ENCODE data around the gene CHD2.
A peak's percentile ranks its signal among the peaks of the same experiment; 100 is the strongest.

CHD2 gene

DNA sequence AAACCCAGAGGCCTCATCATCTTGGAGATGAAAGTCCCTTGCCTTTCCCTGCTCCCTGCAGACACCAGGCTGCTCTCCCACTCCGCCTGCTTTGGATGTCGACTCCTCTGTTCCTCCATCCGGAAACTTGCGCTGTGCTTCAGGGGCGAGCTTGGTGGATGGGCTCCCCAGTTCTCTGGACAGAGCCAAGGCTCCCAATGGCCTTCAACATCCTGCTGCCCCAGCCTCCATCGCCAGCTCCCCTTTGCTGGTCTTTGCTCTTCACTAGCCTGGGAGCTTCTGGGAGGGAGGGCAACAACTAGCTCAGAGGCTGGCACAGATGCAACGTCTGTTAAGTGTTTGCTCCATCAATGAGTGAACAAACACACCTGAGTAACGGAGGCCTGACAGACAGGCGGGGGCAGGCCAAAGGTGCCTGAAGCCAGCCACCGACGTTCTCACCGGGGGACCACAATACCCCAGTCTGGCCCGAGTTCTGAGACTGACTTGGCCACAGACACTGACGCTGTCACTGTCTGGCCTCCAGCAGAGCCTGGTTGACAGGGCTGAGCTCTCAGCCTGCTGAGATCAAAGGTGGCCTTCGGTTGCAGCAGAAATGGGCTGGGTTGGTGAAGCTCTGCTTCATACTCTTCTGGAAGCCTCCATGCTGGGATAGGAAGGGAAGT is 149.9 kb downstream of the CHD2 start:
- no peak for DNase-seq
- Histone ChIP-seq H3K4me3 (ENCODE audit: low read depth, low read length) (no peak overlapping the region), H3K36me3 (replicated peaks) (no peaks in the 10 kb centered on the region), H3K27me3 (replicated peaks) (no peaks in the 10 kb centered on the region), H3K27ac (no peak overlapping the region)
- TF ChIP-seq, protein P1, sequence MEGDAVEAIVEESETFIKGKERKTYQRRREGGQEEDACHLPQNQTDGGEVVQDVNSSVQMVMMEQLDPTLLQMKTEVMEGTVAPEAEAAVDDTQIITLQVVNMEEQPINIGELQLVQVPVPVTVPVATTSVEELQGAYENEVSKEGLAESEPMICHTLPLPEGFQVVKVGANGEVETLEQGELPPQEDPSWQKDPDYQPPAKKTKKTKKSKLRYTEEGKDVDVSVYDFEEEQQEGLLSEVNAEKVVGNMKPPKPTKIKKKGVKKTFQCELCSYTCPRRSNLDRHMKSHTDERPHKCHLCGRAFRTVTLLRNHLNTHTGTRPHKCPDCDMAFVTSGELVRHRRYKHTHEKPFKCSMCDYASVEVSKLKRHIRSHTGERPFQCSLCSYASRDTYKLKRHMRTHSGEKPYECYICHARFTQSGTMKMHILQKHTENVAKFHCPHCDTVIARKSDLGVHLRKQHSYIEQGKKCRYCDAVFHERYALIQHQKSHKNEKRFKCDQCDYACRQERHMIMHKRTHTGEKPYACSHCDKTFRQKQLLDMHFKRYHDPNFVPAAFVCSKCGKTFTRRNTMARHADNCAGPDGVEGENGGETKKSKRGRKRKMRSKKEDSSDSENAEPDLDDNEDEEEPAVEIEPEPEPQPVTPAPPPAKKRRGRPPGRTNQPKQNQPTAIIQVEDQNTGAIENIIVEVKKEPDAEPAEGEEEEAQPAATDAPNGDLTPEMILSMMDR (IDR thresholded peaks at IDR 0.05; ENCODE audit: low read depth, low read length, missing control alignments), result no peak
- in situ Hi-C loops (cut with HindIII; ENCODE audit: low pct_ligation_motif_present, low sequenced_read_pairs), result no loop called here

DNA sequence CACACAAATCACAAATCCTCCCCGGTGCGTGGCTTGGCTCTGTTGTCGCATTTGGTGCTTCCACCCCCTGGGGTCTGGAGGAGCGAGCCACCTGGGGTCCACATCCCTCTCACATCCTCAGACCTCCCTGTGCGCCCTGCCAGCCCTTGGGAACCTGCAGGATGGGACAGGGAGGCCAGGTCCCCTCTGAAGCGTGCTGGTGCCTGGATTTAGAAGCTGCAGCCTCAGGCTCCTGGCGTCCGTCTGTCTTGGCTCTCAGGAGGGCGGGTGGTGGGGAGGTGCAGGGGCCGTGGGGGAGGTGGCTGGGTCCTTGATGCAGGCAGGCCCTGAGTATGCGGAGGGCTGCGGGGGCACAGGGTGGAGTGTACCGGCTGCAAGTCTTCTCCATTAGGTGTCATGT is 150.5 kb downstream of the CHD2 start:
- no peak for DNase-seq
- Histone ChIP-seq H3K4me3 (ENCODE audit: low read depth, low read length) (no peak overlapping the region), H3K36me3 (replicated peaks) (no peaks in the 10 kb centered on the region), H3K27me3 (replicated peaks) (no peaks in the 10 kb centered on the region), H3K27ac (no peak overlapping the region)
- in situ Hi-C loops (cut with HindIII; ENCODE audit: low pct_ligation_motif_present, low sequenced_read_pairs), result no loop called here
- TF ChIP-seq, protein P1 (IDR thresholded peaks at IDR 0.05; ENCODE audit: low read depth, low read length, missing control alignments), result no peak

DNA sequence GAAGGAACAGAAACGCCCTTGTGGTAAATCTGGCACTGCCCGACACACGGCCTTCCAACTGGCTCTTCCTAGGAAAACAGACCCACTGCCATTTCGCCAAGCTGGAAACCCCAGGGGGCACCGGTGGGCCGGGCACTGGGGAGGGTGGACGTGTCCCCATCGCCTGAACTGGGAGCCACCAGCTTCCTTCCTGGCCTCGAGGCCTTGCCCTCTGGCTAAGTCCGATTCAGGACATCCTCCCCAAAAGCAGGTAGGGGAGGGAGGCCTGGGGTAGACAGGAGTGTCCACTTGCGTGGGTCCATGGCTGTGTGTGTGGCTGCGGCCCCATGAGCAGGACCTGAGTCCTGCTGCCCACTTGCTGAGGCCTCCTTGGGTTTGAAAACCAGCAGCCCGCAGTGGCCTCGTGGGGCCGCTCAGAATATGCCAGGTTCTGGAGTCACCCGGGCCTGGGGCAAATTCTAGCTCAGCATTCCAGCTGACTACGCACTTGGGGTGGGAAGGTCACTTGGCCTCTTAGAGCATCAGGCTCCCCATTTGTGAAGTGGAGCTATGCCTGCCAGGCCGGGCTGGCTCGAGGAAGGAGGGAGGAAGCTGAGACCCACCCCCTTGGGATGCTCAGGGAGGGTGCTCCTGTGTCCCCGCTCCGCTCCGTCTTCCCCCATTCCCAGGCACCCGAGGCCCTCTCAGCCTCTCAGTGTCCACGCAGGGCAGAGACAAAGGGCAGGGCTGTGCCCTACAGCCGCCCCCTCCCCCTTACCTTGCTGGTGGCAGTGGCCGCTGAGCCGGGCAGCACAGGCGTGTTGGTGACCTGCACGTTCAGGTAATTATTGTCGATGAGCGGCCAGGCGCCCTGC is 151.3 kb downstream of the CHD2 start:
- H3K36me3 ChIP-seq (replicated peaks), result no peaks in the 10 kb centered on the region
- DNase-seq, result no peak
- H3K27ac ChIP-seq, result no peak overlapping the region
- H3K27me3 ChIP-seq (replicated peaks), result no peaks in the 10 kb centered on the region
- in situ Hi-C loops (cut with HindIII; ENCODE audit: low pct_ligation_motif_present, low sequenced_read_pairs), result no loop called here
- TF ChIP-seq, protein P1 (IDR thresholded peaks at IDR 0.05; ENCODE audit: low read depth, low read length, missing control alignments), result no peak
- H3K4me3 ChIP-seq (ENCODE audit: low read depth, low read length), result no peak overlapping the region

DNA sequence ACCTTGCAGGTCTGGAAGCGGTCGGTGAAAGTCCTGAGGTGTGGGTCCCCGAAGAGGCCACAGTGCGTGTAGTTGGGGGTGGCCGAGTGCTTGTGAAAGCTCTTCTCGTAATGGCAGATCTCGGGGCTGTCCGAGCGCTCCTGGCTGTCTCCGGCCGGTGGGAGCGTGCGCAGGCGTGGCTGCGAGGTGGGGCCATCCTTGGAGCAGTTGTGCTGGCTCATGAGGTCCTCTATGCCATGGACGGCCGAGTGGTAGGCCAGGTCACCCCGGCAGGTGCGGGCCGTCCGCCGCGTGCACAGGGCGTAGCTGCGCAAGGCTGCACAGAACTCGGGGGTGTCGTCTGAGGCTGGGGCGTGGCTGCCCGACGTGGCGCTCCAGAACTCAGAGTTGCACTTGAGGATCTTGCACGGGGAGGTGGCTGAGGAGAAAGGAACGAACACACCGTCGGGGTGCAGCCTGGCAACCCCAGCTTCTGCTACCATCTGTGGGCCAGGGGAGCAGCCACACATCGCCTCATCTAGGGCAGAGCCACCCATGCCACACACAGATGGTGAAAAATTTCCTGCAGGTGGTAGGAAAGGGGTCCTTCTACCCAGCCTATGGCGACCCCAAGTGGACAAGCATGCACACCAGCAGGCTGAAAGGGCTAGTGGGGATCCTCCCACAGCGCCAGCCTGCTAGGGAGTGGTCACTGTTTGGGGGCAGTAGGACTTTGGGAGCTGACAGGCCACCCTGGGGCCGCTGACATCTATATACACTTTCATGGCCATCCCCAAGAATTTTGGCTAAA is 152.2 kb downstream of the CHD2 start:
- no peak for DNase-seq
- in situ Hi-C loops (cut with HindIII; ENCODE audit: low pct_ligation_motif_present, low sequenced_read_pairs), result no loop called here
- Histone ChIP-seq H3K4me3 (ENCODE audit: low read depth, low read length) (no peak overlapping the region), H3K36me3 (replicated peaks) (no peaks in the 10 kb centered on the region), H3K27ac (no peak overlapping the region), H3K27me3 (replicated peaks) (no peaks in the 10 kb centered on the region)
- TF ChIP-seq, protein P1 (IDR thresholded peaks at IDR 0.05; ENCODE audit: low read depth, low read length, missing control alignments), result peak; percentile 14

DNA sequence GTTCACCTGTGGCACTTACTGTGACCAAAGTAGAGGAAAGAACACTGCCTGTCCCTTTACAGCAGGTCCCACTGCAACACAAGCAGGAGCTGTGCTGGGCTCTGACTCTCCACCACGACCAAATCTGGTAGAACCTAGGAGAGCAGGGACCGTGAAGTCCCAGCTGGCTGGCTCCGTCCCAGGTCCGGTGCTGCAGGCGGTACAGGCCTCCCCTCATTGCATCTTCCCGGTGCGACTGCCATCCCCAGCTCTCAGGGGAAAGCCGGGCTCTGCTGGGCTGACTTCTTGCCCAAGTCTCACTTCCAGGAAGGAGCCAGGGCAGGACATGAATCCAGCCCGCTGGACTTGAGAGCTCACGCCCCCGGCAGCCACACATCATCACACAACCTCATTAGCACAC is 155.1 kb downstream of the CHD2 start:
- no peak for DNase-seq
- Histone ChIP-seq H3K27me3 (replicated peaks) (peaks cover 3% of the 10 kb centered on the region), H3K36me3 (replicated peaks) (no peaks in the 10 kb centered on the region), H3K4me3 (ENCODE audit: low read depth, low read length) (no peak overlapping the region), H3K27ac (no peak overlapping the region)
- TF ChIP-seq, protein P1 (IDR thresholded peaks at IDR 0.05; ENCODE audit: low read depth, low read length, missing control alignments), result no peak
- in situ Hi-C loops (cut with HindIII; ENCODE audit: low pct_ligation_motif_present, low sequenced_read_pairs), result no loop called here

Measured in brain microvascular endothelial cell (primary cell).